Prostate gland (tissue), 2 donors: ENCODE results near the gene COL13A1. TPM values are rescaled to one million over a fixed set of nuclear protein-coding genes. Genes with fewer than 3 reads are reported as not detected.

Experiments used
- DNase-seq: peaks from one replicate; pipeline ENCODE4 v3.0.0-alpha.2; 2019; ENCODE audit warnings: low spot score
- H3K27ac ChIP-seq, 2 donors: fragments of 200-600 bp; sonication (generic); 2 replicates each; pipeline ENCODE4 v1.5.1; 2017 to 2019
- H3K27me3 ChIP-seq: fragments of 200-600 bp; sonication (generic); replicated peaks from 2 replicates; pipeline ENCODE4 v1.5.1; 2019; ENCODE audit not compliant: insufficient read depth
- H3K36me3 ChIP-seq, 2 donors: fragments of 200-600 bp; sonication (generic); 1 replicate in 1 of 2; 2 replicates in 1 of 2; pipeline versions ENCODE4 v1.5.1 to v1.8.1; 2017 to 2019
- H3K4me1 ChIP-seq: fragments of 200-600 bp; sonication (generic); replicated peaks from 2 replicates; pipeline ENCODE4 v1.5.1; 2019
- H3K4me3 ChIP-seq, 2 donors: fragments of 200-600 bp; sonication (generic); 2 replicates each; pipeline ENCODE4 v1.5.1; 2017 to 2019
- H3K9me3 ChIP-seq: fragments of 200-600 bp; sonication (generic); 2 replicates; pipeline ENCODE4 v1.5.1; 2017
- POLR2A ChIP-seq: fragments of 450-650 bp; IDR thresholded peaks from one replicate; pipeline ENCODE4 v1.6.1; 2016; ENCODE audit warnings: antibody characterized with exemption, mild to moderate bottlenecking
- POLR2AphosphoS5 ChIP-seq: sonication (generic); formaldehyde crosslinking; IDR thresholded peaks from one replicate; pipeline ENCODE4 v1.6.1; 2017; ENCODE audit warnings: antibody characterized with exemption
- WGBS: methylation state at CpG from one replicate; pipeline ENCODE4 v1.1.5; 2018; 5-methylcytosine and 5-hydroxymethylcytosine counted together
- intact Hi-C: fragments of 100-400 bp; cut with DNase I; formaldehyde crosslinking; loops from one replicate; pipeline ENCODE4 v1.14.2; 2022
- total RNA-seq, 2 donors: library from RNA; depleted of rRNA; stranded (reverse); fragments of >200 nt; gene quantifications; one replicate each; pipeline ENCODE4 v1.1.0, GENCODE V29; 2016
- TF ChIP-seq, protein P1 (sequence below), 4 experiments: fragments of 200-600 bp in 2 of 4; fragments of 450-650 bp in 2 of 4; sonication (generic) in 2 of 4; IDR thresholded peaks; 1 replicate in 3 of 4; 2 replicates in 1 of 4; pipeline ENCODE4 v1.5.1; 2016 to 2019; ENCODE audit warnings: antibody characterized with exemption in 4 of 4, mild to moderate bottlenecking in 2 of 4, moderate library complexity in 2 of 4

Gene COL13A1
- total RNA-seq, 2 donors from 2014 or later: 2.1 to 3.0 TPM

DNA sequence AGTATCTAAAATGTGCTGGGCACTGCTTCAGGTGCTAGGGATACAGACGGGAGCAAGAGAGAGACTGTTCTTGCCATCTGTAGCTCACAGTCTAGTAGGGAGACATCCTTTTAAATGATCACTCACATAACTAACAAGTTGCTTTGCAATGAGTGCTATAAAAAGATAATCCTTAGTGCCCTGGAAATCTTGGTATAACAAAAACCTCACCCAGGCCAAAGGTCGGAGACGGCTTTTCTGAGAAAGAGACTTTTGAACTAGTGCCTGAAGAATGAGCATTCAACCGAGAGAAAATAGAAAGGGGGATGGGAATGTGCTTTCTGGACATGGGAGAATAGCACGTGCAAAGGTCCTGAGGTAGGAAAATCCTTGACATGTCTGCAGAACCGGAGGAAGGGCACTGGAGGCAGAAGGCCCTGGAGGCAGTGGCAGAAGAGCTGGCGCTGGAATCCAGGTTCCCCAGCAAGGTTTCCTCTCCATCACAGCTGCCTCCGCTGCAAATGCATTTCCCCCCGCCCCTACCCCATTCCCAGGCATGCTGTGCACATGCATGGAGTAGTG lies 89.4 kb downstream of the COL13A1 start:
- intact Hi-C loops: no loop called here
- H3K4me3 ChIP-seq: no peak overlapping the region
- no peak overlapping the region for H3K27ac ChIP-seq
- H3K36me3 ChIP-seq: no peaks in the 10 kb centered on the region
- TF ChIP-seq, protein P1, sequence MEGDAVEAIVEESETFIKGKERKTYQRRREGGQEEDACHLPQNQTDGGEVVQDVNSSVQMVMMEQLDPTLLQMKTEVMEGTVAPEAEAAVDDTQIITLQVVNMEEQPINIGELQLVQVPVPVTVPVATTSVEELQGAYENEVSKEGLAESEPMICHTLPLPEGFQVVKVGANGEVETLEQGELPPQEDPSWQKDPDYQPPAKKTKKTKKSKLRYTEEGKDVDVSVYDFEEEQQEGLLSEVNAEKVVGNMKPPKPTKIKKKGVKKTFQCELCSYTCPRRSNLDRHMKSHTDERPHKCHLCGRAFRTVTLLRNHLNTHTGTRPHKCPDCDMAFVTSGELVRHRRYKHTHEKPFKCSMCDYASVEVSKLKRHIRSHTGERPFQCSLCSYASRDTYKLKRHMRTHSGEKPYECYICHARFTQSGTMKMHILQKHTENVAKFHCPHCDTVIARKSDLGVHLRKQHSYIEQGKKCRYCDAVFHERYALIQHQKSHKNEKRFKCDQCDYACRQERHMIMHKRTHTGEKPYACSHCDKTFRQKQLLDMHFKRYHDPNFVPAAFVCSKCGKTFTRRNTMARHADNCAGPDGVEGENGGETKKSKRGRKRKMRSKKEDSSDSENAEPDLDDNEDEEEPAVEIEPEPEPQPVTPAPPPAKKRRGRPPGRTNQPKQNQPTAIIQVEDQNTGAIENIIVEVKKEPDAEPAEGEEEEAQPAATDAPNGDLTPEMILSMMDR (IDR thresholded peaks at IDR 0.05): no peak
- TF ChIP-seq POLR2A (no peak), POLR2AphosphoS5 (no peak)
- no peaks in the 10 kb centered on the region for H3K9me3 ChIP-seq
- H3K27me3 ChIP-seq: no peaks in the 10 kb centered on the region
- H3K4me1 ChIP-seq: no peaks in the 10 kb centered on the region
- 91% methylated on average over 9 of the region's 9 CpGs for WGBS
- no peak for DNase-seq

GRCh38 chr10:69892406-69892805 lies 90.7 kb downstream of the COL13A1 start:
- Histone ChIP-seq H3K27me3 (no peaks in the 10 kb centered on the region), H3K36me3 (no peaks in the 10 kb centered on the region), H3K4me1 (no peaks in the 10 kb centered on the region), H3K9me3 (no peaks in the 10 kb centered on the region), H3K4me3 (no peak overlapping the region), H3K27ac (no peak overlapping the region)
- 70% methylated on average over 7 of the region's 7 CpGs for WGBS
- TF ChIP-seq POLR2AphosphoS5 (no peak), POLR2A (no peak)
- TF ChIP-seq, protein P1 (IDR thresholded peaks at IDR 0.05): no peak
- DNase-seq: no peak
- intact Hi-C loops: no loop called here

DNA sequence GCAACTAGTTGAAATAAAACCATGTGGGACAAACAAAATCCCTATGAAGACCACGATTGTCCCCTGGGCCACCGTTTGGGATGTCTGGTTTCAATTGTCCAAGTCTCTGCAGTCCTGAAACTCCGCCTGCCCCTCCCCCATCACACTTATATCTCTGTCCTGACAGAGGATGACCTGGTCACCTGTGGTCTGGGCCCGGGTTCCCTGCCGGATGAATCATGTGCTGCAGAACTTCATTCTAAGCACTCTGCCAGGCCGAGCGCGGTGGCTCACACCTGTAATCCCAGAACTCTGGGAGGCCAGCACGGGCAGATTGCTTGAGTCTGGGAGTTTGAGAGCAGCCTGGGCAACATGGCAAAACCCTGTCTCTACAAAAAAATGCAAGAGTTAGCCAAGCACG lies 91.1 kb downstream of the COL13A1 start:
- Histone ChIP-seq H3K9me3 (no peaks in the 10 kb centered on the region), H3K27me3 (no peaks in the 10 kb centered on the region), H3K4me1 (no peaks in the 10 kb centered on the region), H3K27ac (no peak overlapping the region), H3K4me3 (no peak overlapping the region), H3K36me3 (no peaks in the 10 kb centered on the region)
- TF ChIP-seq POLR2AphosphoS5: no peak
- no peak for TF ChIP-seq POLR2A
- TF ChIP-seq, protein P1 (IDR thresholded peaks at IDR 0.05): no peak
- intact Hi-C loops: no loop called here
- DNase-seq: no peak
- 81% methylated on average over 10 of the region's 10 CpGs for WGBS

DNA sequence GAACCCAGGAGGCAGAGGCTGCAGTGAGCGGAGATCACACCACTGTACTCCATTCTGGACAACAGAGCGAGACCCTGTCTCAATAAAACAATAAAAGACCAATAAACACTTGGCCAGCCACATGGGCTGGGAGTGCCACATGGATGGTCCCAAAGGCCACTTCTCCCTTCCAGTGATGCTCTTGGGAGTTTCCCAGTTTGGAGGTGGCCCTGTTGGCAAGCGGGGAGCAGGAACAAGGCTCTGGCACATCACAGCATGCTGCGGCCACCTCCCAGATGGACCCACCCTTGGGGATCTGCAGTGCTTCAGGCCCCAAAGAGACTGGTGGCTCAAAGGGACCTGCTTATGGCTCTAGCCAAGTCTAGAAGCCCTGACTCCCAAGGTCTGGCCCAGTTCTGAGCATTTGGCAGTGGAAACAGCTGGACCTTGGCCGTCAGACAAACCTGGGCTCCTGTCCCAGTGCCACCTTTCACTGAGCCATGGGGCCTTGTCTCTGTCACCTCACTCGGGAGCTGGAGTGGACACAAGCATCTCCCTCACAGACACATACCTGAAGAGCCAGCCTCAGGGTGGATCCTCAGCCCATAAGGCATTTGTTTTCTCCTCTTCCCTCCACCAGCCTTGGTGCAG lies 91.7 kb downstream of the COL13A1 start:
- no peak overlapping the region for H3K27ac ChIP-seq
- H3K9me3 ChIP-seq: no peaks in the 10 kb centered on the region
- intact Hi-C loops: no loop called here
- H3K36me3 ChIP-seq: no peaks in the 10 kb centered on the region
- TF ChIP-seq POLR2A: no peak
- TF ChIP-seq, protein P1 (IDR thresholded peaks at IDR 0.05): no peak
- no peak for TF ChIP-seq POLR2AphosphoS5
- no peaks in the 10 kb centered on the region for H3K27me3 ChIP-seq
- WGBS: 91% methylated on average over 6 of the region's 6 CpGs
- no peaks in the 10 kb centered on the region for H3K4me1 ChIP-seq
- no peak overlapping the region for H3K4me3 ChIP-seq
- no peak for DNase-seq

- no peaks in the 10 kb centered on the region for H3K4me1 ChIP-seq
- TF ChIP-seq, protein P1 (IDR thresholded peaks at IDR 0.05): no peak
- no peak overlapping the region for H3K27ac ChIP-seq
- H3K4me3 ChIP-seq: no peak overlapping the region
- WGBS: 100% methylated on average over 1 of the region's 1 CpG
- intact Hi-C loops: no loop called here
- no peak for DNase-seq
- no peaks in the 10 kb centered on the region for H3K9me3 ChIP-seq
- no peaks in the 10 kb centered on the region for H3K27me3 ChIP-seq
- H3K36me3 ChIP-seq: no peaks in the 10 kb centered on the region
These were observed 92.5 kb downstream of the COL13A1 start for GRCh38 chr10:69894156-69894555.
